HEK293 (cell line): ENCODE measurements around the gene MYOG.

Experiments used
- CTCF ChIP-seq: fragments of 450-650 bp; formaldehyde crosslinking; IDR thresholded peaks from 2 replicates; pipeline ENCODE4 v1.5.1; 2016; ENCODE audit warnings: missing biosample characterization, missing genetic modification characterization
- RBAK ChIP-seq: fragments of 450-650 bp; formaldehyde crosslinking; IDR thresholded peaks from 2 replicates; pipeline ENCODE4 v1.5.1; 2016; ENCODE audit warnings: missing biosample characterization, missing genetic modification characterization
- REST ChIP-seq: fragments of 450-650 bp; formaldehyde crosslinking; IDR thresholded peaks from 2 replicates; pipeline ENCODE4 v1.5.1; 2016; ENCODE audit warnings: missing biosample characterization, missing genetic modification characterization
- ZBTB26 ChIP-seq: fragments of 450-650 bp; formaldehyde crosslinking; optimal IDR thresholded peaks from 2 replicates; pipeline ENCODE3; 2016; ENCODE audit warnings: missing biosample characterization, mild to moderate bottlenecking, missing genetic modification characterization

GRCh38 chr1:203104789-203105390, 19.1 kb upstream of the MYOG start:
- TF ChIP-seq RBAK (tag by site-specific recombination) (no peak), CTCF (tag by site-specific recombination) (no peak), REST (tag by site-specific recombination) (no peak), ZBTB26 (tag by site-specific recombination) (no peak)
